ENCODE results near the gene PCNX3.
A peak's percentile ranks its signal among the peaks of the same experiment; 100 is the strongest.
"Not testable (repeated sequence)": the region's sequence is repeated elsewhere in the genome, so short reads cannot be mapped to it uniquely, and the experiment has no call there.

Gene PCNX3

GRCh38 chr11:65652511-65653228 is 37.1 kb downstream of the PCNX3 start:
- peak overlapping the region; percentile 51 for H3K4me3 ChIP-seq (ENCODE audit: low read depth, low read length)

- peak overlapping the region; percentile 51 for H3K4me3 ChIP-seq (ENCODE audit: low read depth, low read length)
Observed at GRCh38 chr11:65653229-65654225, 38.0 kb downstream of the PCNX3 start.

GRCh38 chr11:65654375-65655349 is 39.1 kb downstream of the PCNX3 start:
- no peak overlapping the region for H3K4me3 ChIP-seq (ENCODE audit: low read depth, low read length)

GRCh38 chr11:65655570-65656332 is 40.2 kb downstream of the PCNX3 start:
- H3K4me3 ChIP-seq (ENCODE audit: low read depth, low read length) = no peak overlapping the region

- no peak overlapping the region for H3K4me3 ChIP-seq (ENCODE audit: low read depth, low read length)
Observed at GRCh38 chr11:65657426-65657825, 41.9 kb downstream of the PCNX3 start.

GRCh38 chr11:65658174-65659021 is 42.8 kb downstream of the PCNX3 start:
- H3K4me3 ChIP-seq (ENCODE audit: low read depth, low read length) = no peak overlapping the region

- no peak overlapping the region for H3K4me3 ChIP-seq (ENCODE audit: low read depth, low read length)
Observed at GRCh38 chr11:65660038-65660437, 44.5 kb downstream of the PCNX3 start.

- not testable (repeated sequence) for H3K4me3 ChIP-seq (ENCODE audit: low read depth, low read length)
Observed at GRCh38 chr11:65660908-65661307, 45.3 kb downstream of the PCNX3 start.

- peak overlapping the region; percentile 85 for H3K4me3 ChIP-seq (ENCODE audit: low read depth, low read length)
Observed at GRCh38 chr11:65661599-65662246, 46.1 kb downstream of the PCNX3 start.

GRCh38 chr11:65662247-65662798 is 46.7 kb downstream of the PCNX3 start:
- peak overlapping the region; percentile 85 for H3K4me3 ChIP-seq (ENCODE audit: low read depth, low read length)

GRCh38 chr11:65662799-65663638 is 47.4 kb downstream of the PCNX3 start, which contains the start of gene RELA:
Gene RELA (minus strand): TSS chr11:65662916. CDS start chr11:65662832, 84 bp downstream.
- H3K4me3 ChIP-seq (ENCODE audit: low read depth, low read length) = peak within 1 kb of the TSS; percentile 85

- peak overlapping the region; percentile 73 for H3K4me3 ChIP-seq (ENCODE audit: low read depth, low read length)
Observed at GRCh38 chr11:65663639-65664200, 48.1 kb downstream of the PCNX3 start.

- H3K4me3 ChIP-seq (ENCODE audit: low read depth, low read length) = no peak overlapping the region
Observed at GRCh38 chr11:65672180-65672860, 56.7 kb downstream of the PCNX3 start.

GRCh38 chr11:65672982-65673381 is 57.4 kb downstream of the PCNX3 start:
- no peak overlapping the region for H3K4me3 ChIP-seq (ENCODE audit: low read depth, low read length)

GRCh38 chr11:65680192-65680743 is 64.7 kb downstream of the PCNX3 start:
- no peak overlapping the region for H3K4me3 ChIP-seq (ENCODE audit: low read depth, low read length)

- not testable (repeated sequence) for H3K4me3 ChIP-seq (ENCODE audit: low read depth, low read length)
Observed at GRCh38 chr11:65683480-65683879, 67.9 kb downstream of the PCNX3 start.

Measured in iPS-11a (cell line).